ENCODE results near the gene CDK8. TPM values are rescaled to one million over a fixed set of nuclear protein-coding genes. Genes with fewer than 3 reads are reported as not detected.

CDK8 gene
- total RNA-seq, 3 donors from 2014 or later: 13.3 to 15.4 (median 13.8) TPM

- H3K4me3 ChIP-seq: no peak overlapping the region
- TF ChIP-seq, protein P1, sequence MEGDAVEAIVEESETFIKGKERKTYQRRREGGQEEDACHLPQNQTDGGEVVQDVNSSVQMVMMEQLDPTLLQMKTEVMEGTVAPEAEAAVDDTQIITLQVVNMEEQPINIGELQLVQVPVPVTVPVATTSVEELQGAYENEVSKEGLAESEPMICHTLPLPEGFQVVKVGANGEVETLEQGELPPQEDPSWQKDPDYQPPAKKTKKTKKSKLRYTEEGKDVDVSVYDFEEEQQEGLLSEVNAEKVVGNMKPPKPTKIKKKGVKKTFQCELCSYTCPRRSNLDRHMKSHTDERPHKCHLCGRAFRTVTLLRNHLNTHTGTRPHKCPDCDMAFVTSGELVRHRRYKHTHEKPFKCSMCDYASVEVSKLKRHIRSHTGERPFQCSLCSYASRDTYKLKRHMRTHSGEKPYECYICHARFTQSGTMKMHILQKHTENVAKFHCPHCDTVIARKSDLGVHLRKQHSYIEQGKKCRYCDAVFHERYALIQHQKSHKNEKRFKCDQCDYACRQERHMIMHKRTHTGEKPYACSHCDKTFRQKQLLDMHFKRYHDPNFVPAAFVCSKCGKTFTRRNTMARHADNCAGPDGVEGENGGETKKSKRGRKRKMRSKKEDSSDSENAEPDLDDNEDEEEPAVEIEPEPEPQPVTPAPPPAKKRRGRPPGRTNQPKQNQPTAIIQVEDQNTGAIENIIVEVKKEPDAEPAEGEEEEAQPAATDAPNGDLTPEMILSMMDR (IDR thresholded peaks at IDR 0.05): no peak
- TF ChIP-seq POLR2AphosphoS5 (IDR thresholded peaks at IDR 0.05) (no peak), POLR2A (IDR thresholded peaks at IDR 0.05) (no peak)
- H3K4me1 ChIP-seq: no peaks in the 10 kb centered on the region
- DNase-seq (ENCODE audit: low spot score in 2 of 2): no peak
- no peaks in the 10 kb centered on the region for H3K27me3 ChIP-seq
- H3K36me3 ChIP-seq: no peaks in the 10 kb centered on the region
- intact Hi-C loops (cut with DNase I; ENCODE audit: low total_unique reads): no loop called here
- no peak overlapping the region for H3K27ac ChIP-seq
- H3K9me3 ChIP-seq: no peaks in the 10 kb centered on the region
Measured at GRCh38 chr13:26377038-26377437, 123.1 kb downstream of the CDK8 start.

- Histone ChIP-seq H3K27me3 (no peaks in the 10 kb centered on the region), H3K27ac (no peak overlapping the region), H3K9me3 (no peaks in the 10 kb centered on the region), H3K36me3 (no peaks in the 10 kb centered on the region), H3K4me3 (no peak overlapping the region), H3K4me1 (no peaks in the 10 kb centered on the region)
- TF ChIP-seq POLR2AphosphoS5 (IDR thresholded peaks at IDR 0.05) (no peak), POLR2A (IDR thresholded peaks at IDR 0.05) (no peak)
- TF ChIP-seq, protein P1 (IDR thresholded peaks at IDR 0.05): no peak
- intact Hi-C loops (cut with DNase I; ENCODE audit: low total_unique reads): no loop called here
- DNase-seq (ENCODE audit: low spot score in 2 of 2): no peak
Measured at GRCh38 chr13:26378116-26378515, 124.2 kb downstream of the CDK8 start.

GRCh38 chr13:26379831-26380230, 125.9 kb downstream of the CDK8 start:
- Histone ChIP-seq H3K9me3 (no peaks in the 10 kb centered on the region), H3K27ac (no peak overlapping the region), H3K27me3 (no peaks in the 10 kb centered on the region), H3K36me3 (peaks cover 4% of the 10 kb centered on the region), H3K4me3 (no peak overlapping the region), H3K4me1 (no peaks in the 10 kb centered on the region)
- intact Hi-C loops (cut with DNase I; ENCODE audit: low total_unique reads): no loop called here
- TF ChIP-seq POLR2A (IDR thresholded peaks at IDR 0.05): no peak
- TF ChIP-seq POLR2AphosphoS5 (IDR thresholded peaks at IDR 0.05): no peak
- TF ChIP-seq, protein P1 (IDR thresholded peaks at IDR 0.05): no peak
- no peak for DNase-seq (ENCODE audit: low spot score in 2 of 2)

DNA sequence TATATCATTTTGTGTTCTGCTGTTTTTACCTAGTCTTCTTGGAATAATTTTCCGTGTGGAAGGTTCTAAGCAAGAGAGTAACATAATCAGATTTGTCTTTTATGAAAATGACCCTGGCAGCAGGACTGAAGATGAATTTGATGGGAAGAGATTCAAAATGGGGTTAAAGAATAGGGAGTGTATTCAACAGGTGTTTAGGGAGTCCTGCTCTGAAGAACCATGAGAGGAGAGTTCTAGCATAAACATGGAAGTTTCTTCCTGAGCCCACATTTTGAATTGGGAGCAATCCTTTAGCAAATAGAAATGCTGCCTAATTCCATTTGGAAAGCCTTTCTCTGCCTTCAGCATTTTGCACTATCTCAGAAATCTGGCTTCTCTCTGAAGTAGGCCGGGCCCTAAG, 127.0 kb downstream of the CDK8 start:
- H3K27ac ChIP-seq: no peak overlapping the region
- TF ChIP-seq POLR2AphosphoS5 (IDR thresholded peaks at IDR 0.05): no peak
- TF ChIP-seq POLR2A (IDR thresholded peaks at IDR 0.05): no peak
- TF ChIP-seq, protein P1 (IDR thresholded peaks at IDR 0.05): no peak
- H3K4me3 ChIP-seq: no peak overlapping the region
- intact Hi-C loops (cut with DNase I; ENCODE audit: low total_unique reads): no loop called here
- peaks cover 4% of the 10 kb centered on the region for H3K36me3 ChIP-seq
- H3K9me3 ChIP-seq: no peaks in the 10 kb centered on the region
- no peaks in the 10 kb centered on the region for H3K27me3 ChIP-seq
- H3K4me1 ChIP-seq: no peaks in the 10 kb centered on the region
- DNase-seq (ENCODE audit: low spot score in 2 of 2): no peak

DNA sequence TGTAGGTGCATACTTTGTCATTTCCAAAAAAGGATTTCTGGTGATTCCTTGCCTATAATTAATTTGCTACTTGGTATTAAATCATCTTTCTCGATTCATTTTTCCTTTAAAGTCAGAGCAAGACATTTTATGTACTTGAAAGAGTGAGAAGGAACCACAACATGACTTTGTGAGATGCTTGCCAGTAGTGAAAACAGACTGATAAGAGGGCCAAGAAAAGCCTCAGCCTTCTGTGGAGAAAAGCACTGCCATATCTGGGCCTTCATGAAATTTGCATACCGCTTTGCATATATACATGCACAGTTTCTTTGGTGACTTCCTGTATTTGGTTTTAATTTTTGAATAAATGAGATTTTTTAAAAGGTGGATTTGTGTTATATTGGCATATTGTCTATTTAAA, 128.4 kb downstream of the CDK8 start:
- no peak for DNase-seq (ENCODE audit: low spot score in 2 of 2)
- Histone ChIP-seq H3K4me3 (no peak overlapping the region), H3K4me1 (no peaks in the 10 kb centered on the region), H3K9me3 (no peaks in the 10 kb centered on the region), H3K36me3 (peaks cover 4% of the 10 kb centered on the region), H3K27ac (no peak overlapping the region), H3K27me3 (no peaks in the 10 kb centered on the region)
- TF ChIP-seq POLR2AphosphoS5 (IDR thresholded peaks at IDR 0.05): no peak
- TF ChIP-seq POLR2A (IDR thresholded peaks at IDR 0.05): no peak
- TF ChIP-seq, protein P1 (IDR thresholded peaks at IDR 0.05): no peak
- intact Hi-C loops (cut with DNase I; ENCODE audit: low total_unique reads): no loop called here
